Panc1 (cell line): ENCODE data around the gene RNF225. TPM values are rescaled to one million over a fixed set of nuclear protein-coding genes. Genes with fewer than 3 reads are reported as not detected.

Experiments
- ATAC-seq: fragments of 200-7000 bp; cut with Tn5 transposase; 2 replicates; pipeline ENCODE4 v1.9.1; 2020; ENCODE audit warnings: mild to moderate bottlenecking, moderate library complexity
- BruUV-seq: library from RNA; stranded (reverse); fragments of 400-500 nt; replicated peaks from 2 replicates; lab custom pipeline; 2021; lab: Mats Ljungman, UMichigan
- CTCF ChIA-PET: fragments of 300-600 bp; sonication (Branson Sonifier 250); formaldehyde crosslinking; loops from one replicate; lab custom pipeline; 2022; ENCODE audit warnings: antibody characterized with exemption; lab: Charles Lee
- POLR2A ChIA-PET: fragments of 300-600 bp; sonication (Branson Sonifier 250); formaldehyde crosslinking; loops from one replicate; lab custom pipeline; 2022; ENCODE audit warnings: antibody characterized with exemption; lab: Charles Lee
- DNase-seq: peaks from one replicate; pipeline ENCODE4 v3.0.0-alpha.2; 2010; ENCODE audit warnings: low read depth, low spot score
- H3K27ac ChIP-seq: 2 replicates; pipeline ENCODE4 v1.5.1; 2011; ENCODE audit warnings: mild to moderate bottlenecking, low read length, inconsistent platforms
- H3K27me3 ChIP-seq: fragments of 200-500 bp; sonication (Bioruptor generic); 2 replicates; pipeline ENCODE4 v1.6.0; 2014; ENCODE audit warnings: low read length, inconsistent platforms; ENCODE audit not compliant: control insufficient read depth, insufficient read depth
- H3K36me3 ChIP-seq: fragments of 200-500 bp; sonication (Bioruptor generic); 2 replicates; pipeline ENCODE4 v1.5.1; 2014; ENCODE audit warnings: inconsistent platforms, mild to moderate bottlenecking, low read length, moderate library complexity; ENCODE audit not compliant: control insufficient read depth, insufficient read depth
- H3K4me1 ChIP-seq: 2 replicates; pipeline ENCODE4 v1.5.1; 2011; ENCODE audit warnings: inconsistent platforms, mild to moderate bottlenecking, low read length, moderate library complexity; ENCODE audit not compliant: control insufficient read depth, insufficient read depth
- H3K4me3 ChIP-seq, 2 experiments: 2 replicates each; pipeline ENCODE4 v1.5.1; 2011 to 2012; ENCODE audit warnings: low read depth in 2 of 2, low read length in 2 of 2, mild to moderate bottlenecking in 2 of 2, inconsistent platforms in 1 of 2, moderate library complexity in 1 of 2
- H3K9me3 ChIP-seq: fragments of 200-500 bp; sonication (Bioruptor generic); 2 replicates; pipeline ENCODE4 v1.5.1; 2014; ENCODE audit warnings: low read depth, mild to moderate bottlenecking, inconsistent platforms, low read length, moderate library complexity; ENCODE audit not compliant: control insufficient read depth, insufficient read depth
- CTCF ChIP-seq: fragments of 450-650 bp; IDR thresholded peaks from 2 replicates; pipeline ENCODE4 v1.5.1; 2017; ENCODE audit warnings: mild to moderate bottlenecking
- POLR2AphosphoS5 ChIP-seq: IDR thresholded peaks from 2 replicates; pipeline ENCODE4 v1.6.1; 2012; ENCODE audit warnings: mild to moderate bottlenecking, low read depth, low read length, moderate library complexity
- REST ChIP-seq, 2 experiments: IDR thresholded peaks; 2 replicates each; pipeline ENCODE4 v1.6.1; 2011 to 2012; ENCODE audit warnings: low read depth in 2 of 2, control low read depth in 1 of 2, low read length in 1 of 2, mild to moderate bottlenecking in 1 of 2, moderate library complexity in 1 of 2; ENCODE audit not compliant: insufficient read depth in 1 of 2
- SIN3A ChIP-seq: IDR thresholded peaks from 2 replicates; pipeline ENCODE4 v1.6.1; 2012; ENCODE audit warnings: low read depth, mild to moderate bottlenecking, low read length, moderate library complexity, borderline replicate concordance; ENCODE audit not compliant: insufficient read depth
- TCF7L2 ChIP-seq: IDR thresholded peaks from 2 replicates; pipeline ENCODE4 v1.6.1; 2011; ENCODE audit warnings: mild to moderate bottlenecking, low read depth, low read length, inconsistent platforms
- in situ Hi-C: cut with HindIII; loops from 2 replicates; pipeline ENCODE4 v1.10.0; 2016; ENCODE audit warnings: low sequenced_read_pairs, low pct_unique_long_range_greater_than_20kb
- intact Hi-C: fragments of 100-400 bp; cut with micrococcal nuclease; formaldehyde crosslinking; loops from one replicate; pipeline ENCODE4 v1.10.0; 2022; ENCODE audit not compliant: unreplicated experiment
- total RNA-seq: library from RNA; stranded (reverse); gene quantifications from one replicate; pipeline ENCODE4 v1.2.1, GENCODE V29; 2021; ENCODE audit not compliant: unreplicated experiment

Gene RNF225
- total RNA-seq, 1 experiment from 2014 or later: 1.6 TPM

DNA sequence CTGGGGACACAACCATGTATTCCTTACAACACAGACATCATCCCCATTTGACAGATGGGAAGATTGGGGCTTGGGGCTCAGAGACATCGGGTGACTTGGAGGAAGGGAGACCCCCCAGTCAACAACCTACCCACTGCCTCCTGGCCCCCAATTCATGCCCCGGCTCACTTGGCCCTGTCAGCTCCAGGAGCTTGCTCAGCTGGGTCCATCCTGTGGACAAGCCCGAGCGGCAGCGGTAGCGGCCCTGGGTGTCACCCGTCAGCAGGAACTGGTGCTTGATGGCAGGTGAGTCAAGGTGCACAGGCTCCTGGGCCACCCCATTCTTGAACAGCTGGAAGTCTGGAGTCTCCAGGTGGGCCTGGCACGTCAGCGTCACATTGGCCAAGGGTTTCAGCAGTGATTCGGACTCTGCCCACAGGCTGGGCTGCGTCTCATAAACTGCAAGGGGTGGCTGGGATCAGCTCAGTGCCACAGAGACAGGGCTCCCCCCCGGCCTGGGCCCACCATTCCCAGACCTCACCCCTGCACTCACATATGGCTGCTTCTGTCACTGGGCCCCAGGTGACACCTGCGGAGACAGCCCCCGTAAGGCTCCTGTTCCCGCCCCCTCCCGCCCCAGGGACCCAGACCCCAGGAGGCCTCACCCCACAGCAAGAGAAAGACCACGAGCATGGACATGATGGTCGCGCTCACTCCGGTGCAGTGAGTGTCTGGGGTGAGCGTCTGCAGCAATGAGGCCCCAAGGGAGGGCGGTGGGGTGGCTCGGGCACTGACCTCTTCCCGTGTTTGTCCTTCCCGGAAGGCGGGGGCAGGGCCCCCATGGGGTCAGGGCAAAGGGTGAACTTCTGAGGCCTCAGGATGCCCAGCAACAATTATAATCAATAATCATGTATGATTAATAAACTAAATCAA lies 42.4 kb upstream of the RNF225 start, which contains the start of gene A1BG:
A1BG (minus strand) TSS at position 733 of the 912 bp plus-strand sequence; CDS start at position 678, 55 bp downstream.
- Histone ChIP-seq H3K4me1 (peaks cover 3% of the 10 kb centered on the region; the same call in 1 of the 2 replicates), H3K27ac (no peak within 1 kb of the TSS), H3K9me3 (no peaks in the 10 kb centered on the region), H3K27me3 (no peaks in the 10 kb centered on the region), H3K36me3 (no peaks in the 10 kb centered on the region), H3K4me3 (no peak within 1 kb of the TSS)
- no peak for ATAC-seq
- in situ Hi-C loops (no loop called here), intact Hi-C loops (no loop called here)
- BruUV-seq: no TSS peak
- CTCF ChIA-PET: no interaction called here
- POLR2A ChIA-PET: interaction anchor here (1.1 kb wide), 1 partner anchor 9 kb away, joined by 3 read pairs; the partner anchor contains the start of gene ZNF497
- DNase-seq: no peak
- no peak for TF ChIP-seq SIN3A
- no peak for TF ChIP-seq CTCF
- no peak for TF ChIP-seq REST (IDR thresholded peaks at IDR 0.05; ENCODE audit: insufficient read depth in 1 of 2, low read depth in 2 of 2, low read length in 1 of 2)
- TF ChIP-seq TCF7L2: no peak
- no peak for TF ChIP-seq POLR2AphosphoS5

GRCh38 chr19:58353717-58354477 lies 41.6 kb upstream of the RNF225 start:
- no peak for ATAC-seq
- intact Hi-C loops (no loop called here), in situ Hi-C loops (no loop called here)
- TF ChIP-seq TCF7L2 (no peak), POLR2AphosphoS5 (no peak; the same call in 1 of the 2 replicates), CTCF (no peak), REST (IDR thresholded peaks at IDR 0.05; ENCODE audit: insufficient read depth in 1 of 2, low read depth in 2 of 2, low read length in 1 of 2) (no peak), SIN3A (no peak)
- H3K36me3 ChIP-seq: no peaks in the 10 kb centered on the region
- ChIA-PET CTCF (no interaction called here), POLR2A (no interaction called here)
- H3K4me3 ChIP-seq: no peak overlapping the region
- no peak for DNase-seq
- no peaks in the 10 kb centered on the region for H3K9me3 ChIP-seq
- H3K27ac ChIP-seq: no peak overlapping the region
- H3K4me1 ChIP-seq: no peaks in the 10 kb centered on the region
- BruUV-seq: no TSS peak
- no peaks in the 10 kb centered on the region for H3K27me3 ChIP-seq
